ENCODE measurements around the gene ZBTB21. TPM values are rescaled to one million over a fixed set of nuclear protein-coding genes. Genes with fewer than 3 reads are reported as not detected.

Gene ZBTB21
- total RNA-seq, 4 donors from 2014 or later, result 5.2 to 19.5 (median 9.7) TPM

DNA sequence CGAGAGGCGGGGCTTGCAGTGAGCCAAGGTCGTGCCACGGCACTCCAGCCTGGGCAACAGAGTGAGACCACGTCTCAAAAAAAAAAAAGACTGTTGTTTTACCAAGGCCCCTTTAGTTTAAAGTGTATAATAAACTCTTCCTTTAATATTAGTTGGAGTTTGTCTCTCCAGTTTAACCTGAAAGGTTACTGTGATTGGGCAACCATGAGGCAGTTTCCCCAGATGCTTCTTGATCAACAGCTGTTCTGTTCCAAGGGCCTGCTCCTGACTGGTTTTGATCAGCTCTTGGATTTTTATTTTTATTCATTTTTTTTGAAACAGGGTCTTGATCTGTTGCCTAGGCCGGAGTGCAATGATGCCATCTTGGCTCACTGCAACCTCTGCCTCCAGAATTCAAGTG lies 38.3 kb downstream of the ZBTB21 start:
- Histone ChIP-seq H3K36me3 (no peaks in the 10 kb centered on the region), H3K4me1 (peaks cover 0 to 15% (median 9%) of the 10 kb centered on the region in 4 donors), H3K27me3 (no peaks in the 10 kb centered on the region), H3K4me3 (no peak overlapping the region), H3K9me3 (no peaks in the 10 kb centered on the region), H3K27ac (no peak overlapping the region)
- intact Hi-C loops (cut with DNase I; ENCODE audit: low total_unique reads) (no loop called here), in situ Hi-C loops (cut with MboI; ENCODE audit: low pct_ligation_motif_present in 1 of 4, low pct_unique_long_range_greater_than_20kb in 1 of 4, low sequenced_read_pairs in 3 of 4) (no loop called here)
- 88 to 96% methylated on average over 5 to 6 of the region's 6 CpGs for WGBS, 2 donors (ENCODE audit: low coverage in 1 of 2)
- TF ChIP-seq POLR2A (IDR thresholded peaks at IDR 0.05) (no peak), EP300 (IDR thresholded peaks at IDR 0.05; ENCODE audit: low read depth) (no peak), POLR2AphosphoS5 (IDR thresholded peaks at IDR 0.05) (no peak)
- TF ChIP-seq, protein P1, sequence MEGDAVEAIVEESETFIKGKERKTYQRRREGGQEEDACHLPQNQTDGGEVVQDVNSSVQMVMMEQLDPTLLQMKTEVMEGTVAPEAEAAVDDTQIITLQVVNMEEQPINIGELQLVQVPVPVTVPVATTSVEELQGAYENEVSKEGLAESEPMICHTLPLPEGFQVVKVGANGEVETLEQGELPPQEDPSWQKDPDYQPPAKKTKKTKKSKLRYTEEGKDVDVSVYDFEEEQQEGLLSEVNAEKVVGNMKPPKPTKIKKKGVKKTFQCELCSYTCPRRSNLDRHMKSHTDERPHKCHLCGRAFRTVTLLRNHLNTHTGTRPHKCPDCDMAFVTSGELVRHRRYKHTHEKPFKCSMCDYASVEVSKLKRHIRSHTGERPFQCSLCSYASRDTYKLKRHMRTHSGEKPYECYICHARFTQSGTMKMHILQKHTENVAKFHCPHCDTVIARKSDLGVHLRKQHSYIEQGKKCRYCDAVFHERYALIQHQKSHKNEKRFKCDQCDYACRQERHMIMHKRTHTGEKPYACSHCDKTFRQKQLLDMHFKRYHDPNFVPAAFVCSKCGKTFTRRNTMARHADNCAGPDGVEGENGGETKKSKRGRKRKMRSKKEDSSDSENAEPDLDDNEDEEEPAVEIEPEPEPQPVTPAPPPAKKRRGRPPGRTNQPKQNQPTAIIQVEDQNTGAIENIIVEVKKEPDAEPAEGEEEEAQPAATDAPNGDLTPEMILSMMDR (IDR thresholded peaks at IDR 0.05), result no peak
- no peak for DNase-seq

- no peaks in the 10 kb centered on the region for H3K27me3 ChIP-seq
- H3K36me3 ChIP-seq, result no peaks in the 10 kb centered on the region
- no peak overlapping the region for H3K4me3 ChIP-seq
- H3K4me1 ChIP-seq, result peaks cover 0 to 15% (median 9%) of the 10 kb centered on the region in 4 donors
- no peak overlapping the region for H3K27ac ChIP-seq
- H3K9me3 ChIP-seq, result no peaks in the 10 kb centered on the region
- no peak for TF ChIP-seq POLR2A (IDR thresholded peaks at IDR 0.05)
- no peak for TF ChIP-seq POLR2AphosphoS5 (IDR thresholded peaks at IDR 0.05)
- TF ChIP-seq, protein P1 (IDR thresholded peaks at IDR 0.05), result no peak
- no peak for TF ChIP-seq EP300 (IDR thresholded peaks at IDR 0.05; ENCODE audit: low read depth)
- in situ Hi-C loops (cut with MboI; ENCODE audit: low pct_ligation_motif_present in 1 of 4, low pct_unique_long_range_greater_than_20kb in 1 of 4, low sequenced_read_pairs in 3 of 4) (no loop called here), intact Hi-C loops (cut with DNase I; ENCODE audit: low total_unique reads) (no loop called here)
- WGBS, 2 donors (ENCODE audit: low coverage in 1 of 2), result 87 to 92% methylated on average over 7 to 20 of the region's 20 CpGs
- DNase-seq, result no peak
Measured at GRCh38 chr21:41970751-41971653, 39.2 kb downstream of the ZBTB21 start.

- no peak for DNase-seq
- intact Hi-C loops (cut with DNase I; ENCODE audit: low total_unique reads), result no loop called here
- 94% methylated on average over 5 of the region's 5 CpGs; no CpG with 5 or more reads in 1 of the 2 donors for WGBS, 2 donors (ENCODE audit: low coverage in 1 of 2)
Measured at GRCh38 chr21:41970106-41970391, 40.1 kb downstream of the ZBTB21 start.

GRCh38 chr21:41967708-41968107 lies 42.5 kb downstream of the ZBTB21 start:
- no peak overlapping the region for H3K27ac ChIP-seq
- TF ChIP-seq, protein P1 (IDR thresholded peaks at IDR 0.05), result no peak
- TF ChIP-seq POLR2A (IDR thresholded peaks at IDR 0.05), result no peak
- no peak for TF ChIP-seq POLR2AphosphoS5 (IDR thresholded peaks at IDR 0.05)
- no peaks in the 10 kb centered on the region for H3K9me3 ChIP-seq
- DNase-seq, result no peak
- H3K4me1 ChIP-seq, result no peaks in the 10 kb centered on the region
- in situ Hi-C loops (cut with MboI; ENCODE audit: low pct_ligation_motif_present in 1 of 4, low pct_unique_long_range_greater_than_20kb in 1 of 4, low sequenced_read_pairs in 3 of 4) (no loop called here), intact Hi-C loops (cut with DNase I; ENCODE audit: low total_unique reads) (no loop called here)
- no peaks in the 10 kb centered on the region for H3K36me3 ChIP-seq
- WGBS, 2 donors (ENCODE audit: low coverage in 1 of 2), result 94% methylated on average over 4 of the region's 4 CpGs; no CpG with 5 or more reads in 1 of the 2 donors
- H3K27me3 ChIP-seq, result peaks cover 2% of the 10 kb centered on the region
- H3K4me3 ChIP-seq, result no peak overlapping the region

More at GRCh38 chr21:41970106-41970391, 40.1 kb downstream of the ZBTB21 start:
- H3K4me1 ChIP-seq, result peaks cover 0 to 15% (median 9%) of the 10 kb centered on the region in 4 donors
- no peak for TF ChIP-seq POLR2A (IDR thresholded peaks at IDR 0.05)
- no peak for TF ChIP-seq EP300 (IDR thresholded peaks at IDR 0.05; ENCODE audit: low read depth)
- TF ChIP-seq, protein P1 (IDR thresholded peaks at IDR 0.05), result no peak
- TF ChIP-seq POLR2AphosphoS5 (IDR thresholded peaks at IDR 0.05), result no peak
- no peaks in the 10 kb centered on the region for H3K9me3 ChIP-seq
- no peak overlapping the region for H3K4me3 ChIP-seq
- in situ Hi-C loops (cut with MboI; ENCODE audit: low pct_ligation_motif_present in 1 of 4, low pct_unique_long_range_greater_than_20kb in 1 of 4, low sequenced_read_pairs in 3 of 4), result no loop called here
- no peak overlapping the region for H3K27ac ChIP-seq
- no peaks in the 10 kb centered on the region for H3K36me3 ChIP-seq
- no peaks in the 10 kb centered on the region for H3K27me3 ChIP-seq

Measured in transverse colon (tissue), 4 donors.